Kidney epithelial cell (primary cell): ENCODE results near the gene GIPR. TPM values are rescaled to one million over a fixed set of nuclear protein-coding genes. Genes with fewer than 3 reads are reported as not detected.

Source experiments
- DNase-seq: peaks from one replicate; pipeline ENCODE4 v3.0.0-alpha.2; 2010; ENCODE audit warnings: low read depth
- H3K27me3 ChIP-seq: 2 replicates; pipeline ENCODE4 v1.6.0; 2011; ENCODE audit warnings: low read length; ENCODE audit not compliant: control insufficient read depth, insufficient read depth
- H3K36me3 ChIP-seq: 2 replicates; pipeline ENCODE4 v1.5.1; 2011; ENCODE audit warnings: low read length; ENCODE audit not compliant: control insufficient read depth, insufficient read depth
- H3K4me3 ChIP-seq: 2 replicates; pipeline ENCODE4 v1.5.1; 2011; ENCODE audit warnings: low read depth, mild to moderate bottlenecking, control low read depth, low read length
- total RNA-seq: library from RNA; depleted of rRNA; stranded (reverse); fragments of >200 nt; gene quantifications from 2 replicates; pipeline ENCODE4 v1.2.3, GENCODE V29; 2015
- TF ChIP-seq, protein P1 (sequence below): IDR thresholded peaks from 2 replicates; pipeline ENCODE4 v1.5.1; 2011; ENCODE audit warnings: mild to moderate bottlenecking, moderate library complexity, low read length, control low read depth, inconsistent platforms; ENCODE audit not compliant: insufficient read depth, poor library complexity, severe bottlenecking

Gene GIPR
- total RNA-seq, 1 donor from 2014 or later = 0.46 TPM

GRCh38 chr19:45664575-45664974, 3.4 kb upstream of the GIPR start:
- TF ChIP-seq, protein P1, sequence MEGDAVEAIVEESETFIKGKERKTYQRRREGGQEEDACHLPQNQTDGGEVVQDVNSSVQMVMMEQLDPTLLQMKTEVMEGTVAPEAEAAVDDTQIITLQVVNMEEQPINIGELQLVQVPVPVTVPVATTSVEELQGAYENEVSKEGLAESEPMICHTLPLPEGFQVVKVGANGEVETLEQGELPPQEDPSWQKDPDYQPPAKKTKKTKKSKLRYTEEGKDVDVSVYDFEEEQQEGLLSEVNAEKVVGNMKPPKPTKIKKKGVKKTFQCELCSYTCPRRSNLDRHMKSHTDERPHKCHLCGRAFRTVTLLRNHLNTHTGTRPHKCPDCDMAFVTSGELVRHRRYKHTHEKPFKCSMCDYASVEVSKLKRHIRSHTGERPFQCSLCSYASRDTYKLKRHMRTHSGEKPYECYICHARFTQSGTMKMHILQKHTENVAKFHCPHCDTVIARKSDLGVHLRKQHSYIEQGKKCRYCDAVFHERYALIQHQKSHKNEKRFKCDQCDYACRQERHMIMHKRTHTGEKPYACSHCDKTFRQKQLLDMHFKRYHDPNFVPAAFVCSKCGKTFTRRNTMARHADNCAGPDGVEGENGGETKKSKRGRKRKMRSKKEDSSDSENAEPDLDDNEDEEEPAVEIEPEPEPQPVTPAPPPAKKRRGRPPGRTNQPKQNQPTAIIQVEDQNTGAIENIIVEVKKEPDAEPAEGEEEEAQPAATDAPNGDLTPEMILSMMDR = no peak
- H3K4me3 ChIP-seq = no peak overlapping the region
- no peaks in the 10 kb centered on the region for H3K36me3 ChIP-seq
- DNase-seq = no peak
- peaks cover 9% of the 10 kb centered on the region for H3K27me3 ChIP-seq

- Histone ChIP-seq H3K27me3 (peaks cover 20% of the 10 kb centered on the region), H3K36me3 (no peaks in the 10 kb centered on the region), H3K4me3 (peak overlapping the region; percentile 18)
- DNase-seq = no peak
- TF ChIP-seq, protein P1 = no peak
These were observed 386 bp downstream of the GIPR start for GRCh38 chr19:45668342-45668871.

GRCh38 chr19:45670670-45671453, 2.8 kb downstream of the GIPR start:
- Histone ChIP-seq H3K36me3 (no peaks in the 10 kb centered on the region), H3K4me3 (peak overlapping the region; percentile 46), H3K27me3 (peaks cover 18% of the 10 kb centered on the region)
- TF ChIP-seq, protein P1 = no peak
- DNase-seq = no peak

- no peak for DNase-seq
- Histone ChIP-seq H3K36me3 (no peaks in the 10 kb centered on the region), H3K4me3 (no peak overlapping the region), H3K27me3 (peaks cover 12% of the 10 kb centered on the region)
- TF ChIP-seq, protein P1 = no peak
These were observed 6.9 kb downstream of the GIPR start for GRCh38 chr19:45674946-45675345.

DNA sequence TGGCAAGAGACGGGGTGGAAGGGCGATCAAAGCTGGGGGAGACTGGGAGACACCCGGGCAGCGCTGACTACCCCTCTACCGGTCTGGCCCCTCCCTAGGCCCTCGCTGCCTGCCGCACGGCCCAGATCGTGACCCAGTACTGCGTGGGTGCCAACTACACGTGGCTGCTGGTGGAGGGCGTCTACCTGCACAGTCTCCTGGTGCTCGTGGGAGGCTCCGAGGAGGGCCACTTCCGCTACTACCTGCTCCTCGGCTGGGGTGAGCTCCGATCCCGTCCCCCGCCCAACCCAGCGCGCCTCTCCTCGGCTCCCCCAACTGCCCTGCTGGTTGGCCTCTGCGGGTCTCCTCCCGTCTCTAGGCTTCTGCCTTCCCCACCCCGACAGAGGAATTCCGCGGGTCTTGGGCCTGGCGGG, 8.8 kb downstream of the GIPR start:
- TF ChIP-seq, protein P1 = no peak
- Histone ChIP-seq H3K36me3 (no peaks in the 10 kb centered on the region), H3K27me3 (peaks cover 4% of the 10 kb centered on the region), H3K4me3 (peak overlapping the region; percentile 39)
- no peak for DNase-seq
